Kasumi-1 (cell line): Measurements from ENCODE around the gene CD19.
A peak's percentile ranks its signal among the peaks of the same experiment; 100 is the strongest.
"Not testable (repeated sequence)": the region's sequence is repeated elsewhere in the genome, so short reads cannot be mapped to it uniquely, and the experiment has no call there.

Experiments
- DNase-seq, 2 experiments: peaks; one replicate each; lab custom pipeline; 2025; lab: John Stamatoyannopoulos, UW

The CD19 gene

GRCh38 chr16:28910086-28911031 is 21.4 kb upstream of the CD19 start:
- DNase-seq: no peak

- DNase-seq: no peak
Measured at GRCh38 chr16:28912558-28912957, 19.2 kb upstream of the CD19 start.

GRCh38 chr16:28913946-28914724 is 17.6 kb upstream of the CD19 start:
- DNase-seq: no peak

GRCh38 chr16:28915181-28915580 is 16.6 kb upstream of the CD19 start:
- no peak for DNase-seq

GRCh38 chr16:28917095-28917494 is 14.7 kb upstream of the CD19 start:
- no peak for DNase-seq

- DNase-seq: no peak
Measured at GRCh38 chr16:28918698-28919097, 13.1 kb upstream of the CD19 start.

GRCh38 chr16:28923231-28923587 is 8.6 kb upstream of the CD19 start:
- no peak for DNase-seq

GRCh38 chr16:28923652-28924398 is 7.9 kb upstream of the CD19 start:
- no peak for DNase-seq

- DNase-seq: no peak
Measured at GRCh38 chr16:28924399-28924761, 7.4 kb upstream of the CD19 start.

GRCh38 chr16:28924762-28925385 is 6.9 kb upstream of the CD19 start, which contains the start of gene RABEP2:
TSS of gene RABEP2 (minus strand) at chr16:28925238. CDS start at chr16:28925163, 75 bp downstream.
- peak; percentile 51 to 60 for DNase-seq

- peak; percentile 52 to 62 for DNase-seq
Measured at GRCh38 chr16:28925386-28926228, 6.2 kb upstream of the CD19 start.

GRCh38 chr16:28926284-28926683 is 5.5 kb upstream of the CD19 start:
- DNase-seq: not testable (repeated sequence)

GRCh38 chr16:28927815-28928214 is 4.0 kb upstream of the CD19 start:
- DNase-seq: no peak

- DNase-seq: no peak
Measured at GRCh38 chr16:28930203-28930602, 1.6 kb upstream of the CD19 start.

- no peak for DNase-seq
Measured at GRCh38 chr16:28930652-28931051, 1.1 kb upstream of the CD19 start.

GRCh38 chr16:28932339-28933141 is 769 bp downstream of the CD19 start:
- no peak for DNase-seq

GRCh38 chr16:28933171-28933570 is 1.4 kb downstream of the CD19 start:
- DNase-seq: no peak

GRCh38 chr16:28935346-28935745 is 3.6 kb downstream of the CD19 start:
- no peak for DNase-seq

GRCh38 chr16:28935924-28936783 is 4.4 kb downstream of the CD19 start:
- peak; percentile 60 to 85 for DNase-seq
